HepG2 (cell line): ENCODE data around the gene ADAMTS13. TPM values are rescaled to one million over a fixed set of nuclear protein-coding genes. Genes with fewer than 3 reads are reported as not detected.

Experiments used
- AGO1 ChIP-seq: fragments of 200-400 bp; formaldehyde crosslinking; IDR thresholded peaks from 2 replicates; pipeline ENCODE4 v1.6.1; 2017; ENCODE audit warnings: mild to moderate bottlenecking, low read depth, low read length, moderate library complexity; ENCODE audit not compliant: poor library complexity, severe bottlenecking
- CEBPB ChIP-seq: IDR thresholded peaks from 2 replicates; pipeline ENCODE4 v1.6.1; 2011; ENCODE audit warnings: low read depth, low read length, improper control_type of control experiment, borderline replicate concordance
- CEBPG ChIP-seq: IDR thresholded peaks from 2 replicates; pipeline ENCODE4 v1.6.1; 2016
- CTCF ChIP-seq: sonication (generic); formaldehyde crosslinking; IDR thresholded peaks from 2 replicates; pipeline ENCODE4 v1.5.0; 2020; ENCODE audit warnings: mild to moderate bottlenecking, missing genetic modification reagents, moderate library complexity
- JARID2 ChIP-seq: sonication (generic); formaldehyde crosslinking; IDR thresholded peaks from 2 replicates; pipeline ENCODE4 v1.8.1; 2023; ENCODE audit warnings: missing genetic modification reagents, inconsistent platforms; ENCODE audit not compliant: insufficient replicate concordance
- PCBP1 ChIP-seq: fragments of 200-400 bp; formaldehyde crosslinking; IDR thresholded peaks from 2 replicates; pipeline ENCODE4 v1.6.1; 2017; ENCODE audit warnings: mild to moderate bottlenecking, low read depth, low read length, borderline replicate concordance
- PTBP1 ChIP-seq: fragments of 200-400 bp; formaldehyde crosslinking; IDR thresholded peaks from 2 replicates; pipeline ENCODE4 v1.6.1; 2018; ENCODE audit warnings: low read length, low read depth; ENCODE audit not compliant: poor library complexity, severe bottlenecking
- RBM39 ChIP-seq: fragments of 200-400 bp; formaldehyde crosslinking; IDR thresholded peaks from one replicate; pipeline ENCODE4 v1.6.1; 2018; ENCODE audit warnings: antibody characterized with exemption, mild to moderate bottlenecking, low read depth, low read length; ENCODE audit not compliant: poor library complexity, severe bottlenecking
- RORA ChIP-seq: sonication (generic); formaldehyde crosslinking; IDR thresholded peaks from 2 replicates; pipeline ENCODE4 v1.5.0; 2020; ENCODE audit warnings: mild to moderate bottlenecking, missing genetic modification reagents, moderate library complexity
- RXRB ChIP-seq: IDR thresholded peaks from 2 replicates; pipeline ENCODE4 v1.6.1; 2016; ENCODE audit warnings: borderline replicate concordance, missing genetic modification reagents, missing compliant biosample characterization
- SRSF4 ChIP-seq: fragments of 200-400 bp; formaldehyde crosslinking; IDR thresholded peaks from one replicate; pipeline ENCODE4 v1.6.1; 2018; ENCODE audit warnings: mild to moderate bottlenecking, low read depth, low read length, moderate library complexity; ENCODE audit not compliant: poor library complexity, severe bottlenecking
- TBX2 ChIP-seq: sonication (generic); formaldehyde crosslinking; IDR thresholded peaks from 2 replicates; pipeline ENCODE4 v1.5.0; 2020; ENCODE audit warnings: missing genetic modification reagents, mild to moderate bottlenecking, borderline replicate concordance
- TCF7L2 ChIP-seq: IDR thresholded peaks from 2 replicates; pipeline ENCODE4 v1.6.1; 2011; ENCODE audit warnings: mild to moderate bottlenecking, low read depth, low read length, moderate library complexity
- ZNF121 ChIP-seq: sonication (generic); formaldehyde crosslinking; IDR thresholded peaks from 2 replicates; pipeline ENCODE4 v1.5.0; 2020; ENCODE audit warnings: mild to moderate bottlenecking, missing genetic modification reagents
- ZNF136 ChIP-seq: sonication (generic); formaldehyde crosslinking; IDR thresholded peaks from 2 replicates; pipeline ENCODE4 v1.8.1; 2022; ENCODE audit warnings: low read depth, mild to moderate bottlenecking, moderate library complexity, missing genetic modification reagents
- ZNF292 ChIP-seq: sonication (generic); formaldehyde crosslinking; IDR thresholded peaks from 2 replicates; pipeline ENCODE4 v1.8.1; 2022; ENCODE audit warnings: mild to moderate bottlenecking, low read depth, missing genetic modification reagents, borderline replicate concordance
- ZNF572 ChIP-seq: sonication (generic); formaldehyde crosslinking; IDR thresholded peaks from 2 replicates; pipeline ENCODE4 v1.5.1; 2020; ENCODE audit warnings: mild to moderate bottlenecking, missing genetic modification reagents
- ZNF605 ChIP-seq: sonication (generic); formaldehyde crosslinking; IDR thresholded peaks from 2 replicates; pipeline ENCODE4 v1.8.0; 2022; ENCODE audit warnings: mild to moderate bottlenecking, missing genetic modification reagents
- ZNF761 ChIP-seq: sonication (generic); formaldehyde crosslinking; conservative IDR thresholded peaks from 2 replicates; pipeline ENCODE4 v1.4.0; 2020; ENCODE audit warnings: mild to moderate bottlenecking, missing genetic modification reagents
- polyA plus RNA-seq, 8 experiments: library from polyadenylated mRNA; depleted of rRNA in 3 of 8; stranded (reverse) in 7 of 8; unstranded in 1 of 8; fragments of >200 nt; fragmentation: Illumina TruSeq in 4 of 8; extraction: Trizol in 4 of 8; gene quantifications; 2 replicates each; pipeline versions ENCODE4 v1.2.1 to v1.2.3, GENCODE V29; 2011 to 2016; ENCODE audit warnings: low read depth in 4 of 8, missing spikeins in 1 of 8, mixed read lengths in 1 of 8; ENCODE audit not compliant: insufficient read depth in 1 of 8
- total RNA-seq, 5 experiments: library from RNA; depleted of rRNA; stranded (reverse); fragments of >200 nt; fragmentation: Illumina TruSeq; extraction: Trizol; gene quantifications; 2 replicates each; pipeline ENCODE4 v1.2.3, GENCODE V29; 2016; ENCODE audit warnings: low read depth in 1 of 5
- TF ChIP-seq, protein P1 (sequence below): sonication (generic); formaldehyde crosslinking; IDR thresholded peaks from one replicate; pipeline ENCODE4 v1.5.1; 2020; ENCODE audit warnings: mild to moderate bottlenecking, missing genetic modification reagents; ENCODE audit errors: not compliant biosample characterization

ADAMTS13 gene
- total and polyA plus RNA-seq, 2 of the 13 experiments (the other 11 are each of a cell fraction or from before 2014, with no cell fraction given): 0.91 to 4.5 TPM

GRCh38 chr9:133458643-133459312, 36.6 kb downstream of the ADAMTS13 start (continued):
- TF ChIP-seq, protein P1, sequence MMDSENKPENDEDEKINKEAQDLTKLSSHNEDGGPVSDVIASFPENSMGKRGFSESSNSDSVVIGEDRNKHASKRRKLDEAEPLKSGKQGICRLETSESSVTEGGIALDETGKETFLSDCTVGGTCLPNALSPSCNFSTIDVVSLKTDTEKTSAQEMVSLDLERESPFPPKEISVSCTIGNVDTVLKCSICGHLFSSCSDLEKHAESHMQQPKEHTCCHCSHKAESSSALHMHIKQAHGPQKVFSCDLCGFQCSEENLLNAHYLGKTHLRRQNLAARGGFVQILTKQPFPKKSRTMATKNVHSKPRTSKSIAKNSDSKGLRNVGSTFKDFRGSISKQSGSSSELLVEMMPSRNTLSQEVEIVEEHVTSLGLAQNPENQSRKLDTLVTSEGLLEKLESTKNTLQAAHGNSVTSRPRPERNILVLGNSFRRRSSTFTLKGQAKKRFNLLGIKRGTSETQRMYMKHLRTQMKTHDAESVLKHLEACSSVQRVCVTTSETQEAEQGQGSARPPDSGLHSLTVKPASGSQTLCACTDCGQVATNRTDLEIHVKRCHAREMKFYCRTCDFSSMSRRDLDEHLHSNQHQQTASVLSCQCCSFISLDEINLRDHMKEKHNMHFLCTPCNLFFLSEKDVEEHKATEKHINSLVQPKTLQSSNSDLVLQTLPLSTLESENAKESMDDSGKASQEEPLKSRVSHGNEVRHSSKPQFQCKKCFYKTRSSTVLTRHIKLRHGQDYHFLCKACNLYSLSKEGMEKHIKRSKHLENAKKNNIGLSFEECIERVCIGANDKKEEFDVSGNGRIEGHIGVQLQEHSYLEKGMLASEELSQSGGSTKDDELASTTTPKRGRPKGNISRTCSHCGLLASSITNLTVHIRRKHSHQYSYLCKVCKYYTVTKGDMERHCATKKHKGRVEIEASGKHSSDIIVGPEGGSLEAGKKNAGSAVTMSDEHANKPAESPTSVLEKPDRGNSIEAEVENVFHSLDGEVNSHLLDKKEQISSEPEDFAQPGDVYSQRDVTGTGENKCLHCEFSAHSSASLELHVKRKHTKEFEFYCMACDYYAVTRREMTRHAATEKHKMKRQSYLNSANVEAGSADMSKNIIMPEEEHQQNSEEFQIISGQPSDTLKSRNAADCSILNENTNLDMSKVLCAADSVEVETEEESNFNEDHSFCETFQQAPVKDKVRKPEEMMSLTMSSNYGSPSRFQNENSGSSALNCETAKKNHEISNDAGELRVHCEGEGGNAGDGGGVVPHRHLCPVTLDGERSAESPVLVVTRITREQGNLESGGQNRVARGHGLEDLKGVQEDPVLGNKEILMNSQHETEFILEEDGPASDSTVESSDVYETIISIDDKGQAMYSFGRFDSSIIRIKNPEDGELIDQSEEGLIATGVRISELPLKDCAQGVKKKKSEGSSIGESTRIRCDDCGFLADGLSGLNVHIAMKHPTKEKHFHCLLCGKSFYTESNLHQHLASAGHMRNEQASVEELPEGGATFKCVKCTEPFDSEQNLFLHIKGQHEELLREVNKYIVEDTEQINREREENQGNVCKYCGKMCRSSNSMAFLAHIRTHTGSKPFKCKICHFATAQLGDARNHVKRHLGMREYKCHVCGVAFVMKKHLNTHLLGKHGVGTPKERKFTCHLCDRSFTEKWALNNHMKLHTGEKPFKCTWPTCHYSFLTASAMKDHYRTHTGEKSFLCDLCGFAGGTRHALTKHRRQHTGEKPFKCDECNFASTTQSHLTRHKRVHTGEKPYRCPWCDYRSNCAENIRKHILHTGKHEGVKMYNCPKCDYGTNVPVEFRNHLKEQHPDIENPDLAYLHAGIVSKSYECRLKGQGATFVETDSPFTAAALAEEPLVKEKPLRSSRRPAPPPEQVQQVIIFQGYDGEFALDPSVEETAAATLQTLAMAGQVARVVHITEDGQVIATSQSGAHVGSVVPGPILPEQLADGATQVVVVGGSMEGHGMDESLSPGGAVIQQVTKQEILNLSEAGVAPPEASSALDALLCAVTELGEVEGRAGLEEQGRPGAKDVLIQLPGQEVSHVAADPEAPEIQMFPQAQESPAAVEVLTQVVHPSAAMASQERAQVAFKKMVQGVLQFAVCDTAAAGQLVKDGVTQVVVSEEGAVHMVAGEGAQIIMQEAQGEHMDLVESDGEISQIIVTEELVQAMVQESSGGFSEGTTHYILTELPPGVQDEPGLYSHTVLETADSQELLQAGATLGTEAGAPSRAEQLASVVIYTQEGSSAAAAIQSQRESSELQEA (CRISPR knock-in tag): no peak
- TF ChIP-seq ZNF136 (CRISPR knock-in tag) (no peak), ZNF605 (CRISPR knock-in tag) (no peak), AGO1 (no peak), PTBP1 (no peak), ZNF121 (CRISPR knock-in tag) (no peak), CTCF (peak; percentile 49), JARID2 (CRISPR knock-in tag) (no peak), CEBPB (peak; percentile 41; the same call in 1 of the 2 replicates), PCBP1 (no peak), TCF7L2 (no peak), TBX2 (peak; percentile 23; the same call in 1 of the 2 replicates), SRSF4 (no peak), ZNF761 (CRISPR knock-in tag) (no peak), RORA (no peak), RBM39 (no peak), RXRB (CRISPR knock-in tag) (peak; percentile 34; the same call in 1 of the 2 replicates), ZNF292 (no peak), ZNF572 (CRISPR knock-in tag) (peak; percentile 91; the same call in 1 of the 2 replicates), CEBPG (peak; percentile 66)
